SK-N-SH treated with all-trans-retinoic acid at 6 μM for 48 hours (cell line): ENCODE data around the gene NPFF.

Source experiments
- ARNTL ChIP-seq: fragments of 450-650 bp; formaldehyde crosslinking; IDR thresholded peaks from 2 replicates; pipeline ENCODE4 v1.5.0; 2020; ENCODE audit warnings: low read depth, mild to moderate bottlenecking, moderate library complexity, borderline replicate concordance
- CSRNP3 ChIP-seq: fragments of 250-450 bp; sonication (Bioruptor Pico); IDR thresholded peaks from 2 replicates; pipeline ENCODE4 v1.5.1; 2021; ENCODE audit warnings: mild to moderate bottlenecking, moderate library complexity
- GLIS3 ChIP-seq: fragments of 250-450 bp; sonication (Bioruptor Pico); IDR thresholded peaks from 2 replicates; pipeline ENCODE4 v1.5.0; 2020; ENCODE audit warnings: mild to moderate bottlenecking, moderate library complexity
- OSR1 ChIP-seq: fragments of 250-450 bp; sonication (Bioruptor Pico); IDR thresholded peaks from 2 replicates; pipeline ENCODE4 v1.8.0; 2022; ENCODE audit warnings: moderate library complexity, mild to moderate bottlenecking, inconsistent platforms
- PPARA ChIP-seq: fragments of 250-450 bp; sonication (Bioruptor Pico); IDR thresholded peaks from 2 replicates; pipeline ENCODE4 v1.5.0; 2020; ENCODE audit warnings: mild to moderate bottlenecking, borderline replicate concordance
- RARB ChIP-seq: fragments of 250-450 bp; sonication (Bioruptor Pico); IDR thresholded peaks from 2 replicates; pipeline ENCODE4 v1.8.0; 2021; ENCODE audit warnings: mild to moderate bottlenecking, moderate library complexity
- ZC3H10 ChIP-seq: fragments of 250-450 bp; sonication (Bioruptor Pico); IDR thresholded peaks from 2 replicates; pipeline ENCODE4 v1.5.1; 2021; ENCODE audit warnings: mild to moderate bottlenecking, moderate library complexity
- ZFP3 ChIP-seq: fragments of 250-450 bp; sonication (Bioruptor Pico); IDR thresholded peaks from 2 replicates; pipeline ENCODE4 v1.5.0; 2020; ENCODE audit warnings: mild to moderate bottlenecking, moderate library complexity
- ZNF8 ChIP-seq: fragments of 450-650 bp; formaldehyde crosslinking; IDR thresholded peaks from 2 replicates; pipeline ENCODE4 v1.5.0; 2020; ENCODE audit warnings: mild to moderate bottlenecking, moderate library complexity
- TF ChIP-seq, protein P1 (sequence below): fragments of 250-450 bp; sonication (Bioruptor Pico); IDR thresholded peaks from 2 replicates; pipeline ENCODE4 v1.8.0; 2020; ENCODE audit warnings: mild to moderate bottlenecking, moderate library complexity, borderline replicate concordance
- TF ChIP-seq, protein P2 (sequence below): fragments of 250-450 bp; sonication (Bioruptor Pico); IDR thresholded peaks from 2 replicates; pipeline ENCODE4 v1.8.0; 2021; ENCODE audit warnings: low read depth, mild to moderate bottlenecking, moderate library complexity, borderline replicate concordance
- TF ChIP-seq, protein P3 (sequence below): fragments of 250-450 bp; sonication (Bioruptor Pico); IDR thresholded peaks from 2 replicates; pipeline ENCODE4 v1.5.1; 2020; ENCODE audit warnings: low read depth, mild to moderate bottlenecking, moderate library complexity

- TF ChIP-seq, protein P1, sequence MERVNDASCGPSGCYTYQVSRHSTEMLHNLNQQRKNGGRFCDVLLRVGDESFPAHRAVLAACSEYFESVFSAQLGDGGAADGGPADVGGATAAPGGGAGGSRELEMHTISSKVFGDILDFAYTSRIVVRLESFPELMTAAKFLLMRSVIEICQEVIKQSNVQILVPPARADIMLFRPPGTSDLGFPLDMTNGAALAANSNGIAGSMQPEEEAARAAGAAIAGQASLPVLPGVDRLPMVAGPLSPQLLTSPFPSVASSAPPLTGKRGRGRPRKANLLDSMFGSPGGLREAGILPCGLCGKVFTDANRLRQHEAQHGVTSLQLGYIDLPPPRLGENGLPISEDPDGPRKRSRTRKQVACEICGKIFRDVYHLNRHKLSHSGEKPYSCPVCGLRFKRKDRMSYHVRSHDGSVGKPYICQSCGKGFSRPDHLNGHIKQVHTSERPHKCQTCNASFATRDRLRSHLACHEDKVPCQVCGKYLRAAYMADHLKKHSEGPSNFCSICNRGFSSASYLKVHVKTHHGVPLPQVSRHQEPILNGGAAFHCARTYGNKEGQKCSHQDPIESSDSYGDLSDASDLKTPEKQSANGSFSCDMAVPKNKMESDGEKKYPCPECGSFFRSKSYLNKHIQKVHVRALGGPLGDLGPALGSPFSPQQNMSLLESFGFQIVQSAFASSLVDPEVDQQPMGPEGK (CRISPR knock-in tag) = no peak
- TF ChIP-seq ZFP3 (CRISPR knock-in tag) (no peak), ARNTL (CRISPR knock-in tag) (no peak), CSRNP3 (CRISPR knock-in tag) (no peak), ZC3H10 (CRISPR knock-in tag) (no peak), RARB (no peak), ZNF8 (CRISPR knock-in tag) (no peak), OSR1 (CRISPR knock-in tag) (no peak), GLIS3 (CRISPR knock-in tag) (no peak), PPARA (CRISPR knock-in tag) (no peak)
- TF ChIP-seq, protein P2, sequence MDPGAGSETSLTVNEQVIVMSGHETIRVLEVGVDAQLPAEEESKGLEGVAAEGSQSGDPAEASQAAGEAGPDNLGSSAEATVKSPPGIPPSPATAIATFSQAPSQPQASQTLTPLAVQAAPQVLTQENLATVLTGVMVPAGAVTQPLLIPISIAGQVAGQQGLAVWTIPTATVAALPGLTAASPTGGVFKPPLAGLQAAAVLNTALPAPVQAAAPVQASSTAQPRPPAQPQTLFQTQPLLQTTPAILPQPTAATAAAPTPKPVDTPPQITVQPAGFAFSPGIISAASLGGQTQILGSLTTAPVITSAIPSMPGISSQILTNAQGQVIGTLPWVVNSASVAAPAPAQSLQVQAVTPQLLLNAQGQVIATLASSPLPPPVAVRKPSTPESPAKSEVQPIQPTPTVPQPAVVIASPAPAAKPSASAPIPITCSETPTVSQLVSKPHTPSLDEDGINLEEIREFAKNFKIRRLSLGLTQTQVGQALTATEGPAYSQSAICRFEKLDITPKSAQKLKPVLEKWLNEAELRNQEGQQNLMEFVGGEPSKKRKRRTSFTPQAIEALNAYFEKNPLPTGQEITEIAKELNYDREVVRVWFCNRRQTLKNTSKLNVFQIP (CRISPR knock-in tag) = no peak
- TF ChIP-seq, protein P3, sequence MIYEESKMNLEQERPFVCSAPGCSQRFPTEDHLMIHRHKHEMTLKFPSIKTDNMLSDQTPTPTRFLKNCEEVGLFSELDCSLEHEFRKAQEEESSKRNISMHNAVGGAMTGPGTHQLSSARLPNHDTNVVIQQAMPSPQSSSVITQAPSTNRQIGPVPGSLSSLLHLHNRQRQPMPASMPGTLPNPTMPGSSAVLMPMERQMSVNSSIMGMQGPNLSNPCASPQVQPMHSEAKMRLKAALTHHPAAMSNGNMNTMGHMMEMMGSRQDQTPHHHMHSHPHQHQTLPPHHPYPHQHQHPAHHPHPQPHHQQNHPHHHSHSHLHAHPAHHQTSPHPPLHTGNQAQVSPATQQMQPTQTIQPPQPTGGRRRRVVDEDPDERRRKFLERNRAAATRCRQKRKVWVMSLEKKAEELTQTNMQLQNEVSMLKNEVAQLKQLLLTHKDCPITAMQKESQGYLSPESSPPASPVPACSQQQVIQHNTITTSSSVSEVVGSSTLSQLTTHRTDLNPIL = no peak
Observed at GRCh38 chr12:53539526-53539925, 32.2 kb upstream of the NPFF start.
